ENCODE data around the gene PDE7B.

PDE7B gene

DNA sequence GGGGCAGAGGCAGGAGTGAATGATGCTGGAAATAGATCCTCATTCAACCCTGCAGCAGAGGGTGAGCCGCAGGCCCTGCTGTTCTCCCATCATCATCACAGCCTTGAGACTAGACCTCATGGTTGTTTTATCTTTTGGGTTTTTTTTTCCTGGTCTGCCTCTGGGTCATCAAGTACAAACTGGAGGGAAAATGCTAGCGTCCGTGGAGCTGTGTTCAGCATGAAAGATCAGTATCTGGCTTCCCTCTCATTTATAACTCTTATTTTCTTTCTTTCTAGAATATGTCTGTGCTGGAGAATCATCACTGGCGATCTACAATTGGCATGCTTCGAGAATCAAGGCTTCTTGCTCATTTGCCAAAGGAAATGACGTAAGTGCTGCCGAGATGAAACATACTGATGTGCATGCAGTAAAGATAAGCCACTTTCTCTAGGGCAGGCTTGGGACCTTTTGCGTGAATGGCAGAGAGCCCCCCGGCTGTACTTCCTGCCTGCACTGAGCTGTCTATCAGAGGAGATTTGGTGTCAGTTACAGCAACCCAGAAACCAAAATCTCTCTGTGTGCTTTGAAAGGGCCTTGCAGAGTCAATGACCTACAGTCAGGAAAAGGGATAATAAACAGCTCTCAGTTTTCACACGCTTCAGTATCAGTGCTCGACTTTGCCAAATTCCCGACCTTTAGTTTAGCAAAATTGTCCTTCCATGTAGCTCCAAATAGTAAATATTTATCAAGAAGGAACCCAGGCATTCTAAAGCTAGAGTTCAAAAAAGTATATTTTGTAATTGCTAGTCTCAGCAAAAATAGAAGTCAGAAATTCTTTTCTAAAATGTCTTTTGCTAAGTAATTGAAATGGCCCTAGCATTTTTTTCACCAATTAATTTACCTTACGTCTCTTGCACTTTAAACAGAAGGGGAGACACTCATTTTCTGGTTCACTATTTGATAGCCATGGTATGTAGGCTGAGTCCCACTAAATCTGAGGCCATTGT, 322.3 kb downstream of the PDE7B start:
- TF ChIP-seq ZFX (IDR thresholded peaks at IDR 0.05; ENCODE audit: borderline replicate concordance) (no peak), CTCF (IDR thresholded peaks at IDR 0.05) (no peak)
- no peak overlapping the region for H3K27ac ChIP-seq

GRCh38 chr6:136174510-136174909, 323.0 kb downstream of the PDE7B start:
- H3K27ac ChIP-seq: no peak overlapping the region
- no peak for TF ChIP-seq CTCF (IDR thresholded peaks at IDR 0.05)
- TF ChIP-seq ZFX (IDR thresholded peaks at IDR 0.05; ENCODE audit: borderline replicate concordance): no peak

GRCh38 chr6:136175873-136176272, 324.4 kb downstream of the PDE7B start:
- no peak overlapping the region for H3K27ac ChIP-seq
- TF ChIP-seq ZFX (IDR thresholded peaks at IDR 0.05; ENCODE audit: borderline replicate concordance) (no peak), CTCF (IDR thresholded peaks at IDR 0.05) (no peak)

DNA sequence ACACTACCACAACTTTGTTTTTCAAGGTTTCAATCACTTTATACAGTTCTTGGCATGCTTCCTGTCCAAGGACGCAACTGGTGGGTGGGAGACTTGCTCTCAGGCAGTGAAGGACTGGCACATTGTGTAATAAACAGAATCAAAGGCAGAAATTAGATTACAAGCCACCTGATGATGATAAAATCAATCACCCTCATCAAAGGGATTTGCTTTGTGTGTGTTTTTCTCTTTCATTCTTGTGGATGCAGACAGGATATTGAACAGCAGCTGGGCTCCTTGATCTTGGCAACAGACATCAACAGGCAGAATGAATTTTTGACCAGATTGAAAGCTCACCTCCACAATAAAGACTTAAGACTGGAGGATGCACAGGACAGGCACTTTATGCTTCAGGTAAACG, 327.2 kb downstream of the PDE7B start:
- TF ChIP-seq CTCF (IDR thresholded peaks at IDR 0.05) (no peak), ZFX (IDR thresholded peaks at IDR 0.05; ENCODE audit: borderline replicate concordance) (no peak)
- H3K27ac ChIP-seq: no peak overlapping the region

DNA sequence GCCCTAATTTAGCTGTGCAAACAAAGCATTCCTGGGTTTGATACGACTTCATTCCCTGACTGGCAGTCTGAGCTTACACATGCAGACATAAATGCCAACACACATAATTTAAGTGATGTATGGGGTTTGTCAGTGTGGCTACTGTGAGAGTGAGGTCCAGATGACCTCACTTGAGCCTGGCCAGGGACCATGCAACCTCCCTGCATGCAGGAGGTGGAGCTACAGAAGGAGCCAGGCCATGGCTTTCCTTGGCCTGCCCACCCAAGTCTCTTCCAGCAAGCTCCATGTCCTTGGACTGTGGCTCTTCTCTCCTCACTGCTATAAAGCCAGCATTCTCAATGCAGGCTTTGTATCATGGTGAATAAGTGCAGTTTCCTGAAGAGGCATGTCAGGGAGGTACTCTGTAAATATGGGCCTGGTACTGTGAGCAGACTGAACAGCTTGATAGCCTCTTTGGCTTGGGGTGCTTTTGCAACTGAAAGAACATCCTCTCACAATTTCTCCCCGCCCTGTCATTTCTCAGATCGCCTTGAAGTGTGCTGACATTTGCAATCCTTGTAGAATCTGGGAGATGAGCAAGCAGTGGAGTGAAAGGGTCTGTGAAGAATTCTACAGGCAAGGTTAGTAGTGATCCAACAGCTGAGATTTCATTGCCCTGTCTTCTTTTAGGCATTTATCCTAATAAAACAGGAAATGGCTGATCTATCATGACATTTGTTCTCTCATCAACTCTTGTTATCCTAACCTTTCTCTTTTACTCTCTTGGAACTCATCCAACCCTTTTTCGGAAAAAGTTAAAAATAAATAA, 329.4 kb downstream of the PDE7B start:
- TF ChIP-seq ZFX (IDR thresholded peaks at IDR 0.05; ENCODE audit: borderline replicate concordance) (no peak), CTCF (IDR thresholded peaks at IDR 0.05) (no peak)
- H3K27ac ChIP-seq: no peak overlapping the region

- TF ChIP-seq ZFX (IDR thresholded peaks at IDR 0.05; ENCODE audit: borderline replicate concordance) (no peak), CTCF (IDR thresholded peaks at IDR 0.05) (no peak)
- no peak overlapping the region for H3K27ac ChIP-seq
Measured at GRCh38 chr6:136181512-136181833, 330.0 kb downstream of the PDE7B start.

DNA sequence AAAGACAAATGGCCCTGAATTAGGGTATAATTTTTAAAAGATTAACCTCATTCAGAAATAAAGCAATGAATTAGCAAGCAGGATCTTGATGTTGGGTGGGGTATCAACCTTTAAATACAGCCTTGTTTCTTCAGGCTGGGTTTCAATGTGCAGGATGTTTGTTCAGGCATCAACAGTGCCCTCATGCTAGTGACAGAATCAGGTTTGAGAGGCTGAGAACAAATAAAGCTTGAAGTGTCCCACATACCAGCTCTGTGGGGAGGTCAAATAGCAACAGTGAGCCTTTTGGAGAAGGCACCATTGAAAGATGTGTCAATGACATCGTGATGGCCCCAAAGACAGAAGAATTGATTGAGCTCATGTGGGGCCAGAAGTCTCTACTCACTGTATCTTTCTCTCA, 330.4 kb downstream of the PDE7B start:
- TF ChIP-seq ZFX (IDR thresholded peaks at IDR 0.05; ENCODE audit: borderline replicate concordance): no peak
- TF ChIP-seq CTCF (IDR thresholded peaks at IDR 0.05): no peak
- H3K27ac ChIP-seq: no peak overlapping the region

Measured in 22Rv1 (cell line).